GM18520 (cell line): ENCODE measurements around the gene EEF1E1.
"Not testable (repeated sequence)": the region's sequence is repeated elsewhere in the genome, so short reads cannot be mapped to it uniquely, and the experiment has no call there.

ENCODE experiments used
- ATAC-seq: cut with Tn5 transposase; IDR thresholded peaks from one replicate; pipeline ENCODE4 v1.9.1; 2021; ENCODE audit not compliant: unreplicated experiment

Gene EEF1E1

DNA sequence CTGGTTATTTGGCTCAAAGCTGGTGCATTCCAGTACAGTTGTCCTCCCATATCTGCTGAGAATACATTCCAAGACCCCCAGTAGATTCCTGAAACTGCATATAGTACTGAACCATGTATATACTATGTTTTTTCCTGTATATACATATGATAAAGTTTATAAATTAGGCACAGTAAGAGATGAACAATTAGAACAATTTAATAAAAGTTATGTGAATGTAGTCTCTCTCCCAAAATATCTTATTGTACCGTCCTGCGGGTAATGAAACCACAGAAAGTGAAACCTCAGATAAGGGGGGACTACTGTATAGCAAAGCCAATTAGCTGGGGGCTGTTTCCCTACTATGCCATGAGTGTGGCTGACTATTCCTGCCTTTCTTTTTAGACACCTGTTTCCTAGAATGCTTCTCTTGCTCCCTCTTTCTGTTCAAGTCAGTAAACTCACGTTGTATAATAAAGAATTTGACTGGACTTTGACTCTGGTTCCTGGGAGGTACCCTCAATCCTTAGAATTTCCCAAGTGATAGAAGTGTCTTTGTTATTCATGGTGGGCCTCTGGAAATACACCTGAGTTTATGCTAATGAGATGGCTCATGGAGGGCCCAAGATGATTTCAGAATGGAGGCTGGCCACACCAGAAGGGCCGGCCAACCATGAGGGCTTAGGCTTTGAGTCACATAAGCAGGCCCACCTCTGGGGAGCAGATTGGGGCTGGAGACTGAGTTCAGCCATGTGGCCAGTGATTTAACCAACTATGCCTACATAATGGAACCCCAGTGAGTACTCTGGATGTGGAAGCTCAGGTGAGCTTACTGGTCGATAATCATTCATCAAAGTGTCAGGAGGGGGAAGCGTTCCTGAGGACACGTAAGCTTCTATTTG lies 37.5 kb downstream of the EEF1E1 start:
- ATAC-seq: peak; percentile 0

DNA sequence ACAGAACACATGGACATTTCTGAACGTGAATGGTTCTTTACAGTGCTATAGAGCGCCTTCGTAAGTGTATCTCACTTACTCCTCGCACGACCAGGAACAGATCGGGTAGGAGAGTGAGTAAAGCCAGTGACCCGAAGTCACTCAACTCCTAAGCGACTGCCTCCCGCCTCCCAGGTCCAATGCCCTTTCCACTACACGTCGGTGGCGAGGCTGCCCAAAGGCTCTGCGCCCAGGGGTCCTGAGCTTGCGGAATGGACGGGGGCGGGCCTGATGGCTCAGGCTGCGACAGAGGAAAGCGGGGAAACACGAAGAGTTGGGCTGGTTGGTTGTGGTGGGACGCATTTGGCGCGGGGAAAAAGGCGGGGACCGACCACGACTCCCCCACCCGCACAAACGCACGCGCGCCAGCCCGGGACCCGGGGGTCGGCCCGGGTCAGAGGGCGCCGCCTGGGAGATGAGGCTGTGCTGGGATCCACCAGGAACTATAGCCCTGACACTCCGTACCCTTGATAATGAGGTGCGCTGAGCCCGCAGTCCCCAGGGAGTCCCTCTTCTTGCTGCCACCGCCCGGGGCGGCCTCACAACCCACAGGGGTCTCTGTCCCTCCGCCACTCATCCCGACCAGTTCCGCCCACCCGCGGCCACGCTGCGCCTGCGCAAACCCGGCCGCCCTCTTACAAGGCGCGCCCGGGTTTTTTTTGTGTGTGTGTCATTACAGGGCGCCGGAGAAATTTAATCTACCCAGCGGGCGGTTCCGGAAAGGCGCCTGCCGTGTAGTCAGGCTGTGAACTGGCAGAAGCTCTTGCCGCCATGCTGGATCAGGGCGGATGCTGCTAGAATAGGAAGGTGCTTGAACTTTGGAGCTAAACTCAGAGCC lies 38.3 kb downstream of the EEF1E1 start, which contains the start of gene BLOC1S5:
Gene BLOC1S5, minus strand, starts transcription at position 629 of the 877 bp plus-strand sequence. Its CDS starts 13 bp downstream, at position 616.
- peak; percentile 85 for ATAC-seq

DNA sequence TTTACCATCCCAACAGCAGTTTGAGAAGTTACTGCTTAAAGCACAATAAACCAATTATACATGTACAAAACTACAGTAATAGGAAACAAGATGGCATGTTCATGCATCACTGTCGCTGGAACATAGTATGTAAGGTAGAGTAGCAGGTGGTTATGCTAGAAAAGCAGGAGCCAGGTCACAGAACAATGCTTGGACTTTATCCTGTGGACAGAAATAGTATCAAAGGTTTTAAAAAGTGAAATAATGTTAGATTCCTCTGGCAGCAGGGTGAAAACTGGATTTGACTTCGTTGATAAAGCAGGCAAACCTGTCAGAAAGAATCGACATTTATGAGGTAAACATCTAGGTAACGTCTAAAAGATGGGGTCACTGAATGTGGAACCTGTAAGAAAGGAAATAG lies 40.6 kb downstream of the EEF1E1 start:
- ATAC-seq: no peak

DNA sequence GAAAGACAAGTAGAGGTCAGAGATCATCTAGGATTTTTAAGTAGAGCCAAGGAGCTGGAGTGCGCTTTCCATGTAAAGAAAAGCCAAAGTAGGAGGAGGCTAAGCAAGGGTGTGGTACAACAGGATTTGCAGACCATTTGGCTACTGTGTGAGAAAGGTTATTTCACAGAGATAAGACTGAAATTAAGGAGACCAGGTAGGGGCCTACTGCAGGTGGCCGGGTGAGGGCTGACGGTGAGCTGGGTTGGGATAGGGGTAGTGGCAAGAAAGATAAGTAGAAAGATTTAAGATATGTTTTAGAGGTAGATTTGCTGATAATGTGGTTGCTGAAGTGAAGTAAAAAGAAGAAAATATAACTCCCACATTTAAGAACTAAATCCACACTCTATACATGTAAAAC lies 42.0 kb downstream of the EEF1E1 start:
- no peak for ATAC-seq

DNA sequence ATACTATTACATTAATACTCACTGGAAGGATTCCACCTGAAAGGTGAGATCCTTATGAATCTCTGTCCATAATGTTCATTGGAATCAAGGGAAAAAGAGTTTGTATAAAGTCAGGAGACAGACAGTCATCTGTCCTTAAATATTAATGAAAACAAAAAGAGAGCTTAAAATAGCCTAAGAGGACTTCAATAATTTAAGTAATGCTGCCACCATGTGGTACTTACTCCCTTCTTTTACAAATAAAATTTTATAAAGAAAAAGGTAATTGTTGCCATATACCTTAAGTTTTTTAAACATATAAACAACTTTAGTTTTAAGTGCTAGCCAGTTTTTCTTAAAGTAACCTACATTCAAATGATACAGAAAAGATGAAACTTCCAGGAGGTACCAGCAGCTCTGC lies 43.2 kb downstream of the EEF1E1 start:
- ATAC-seq: no peak

DNA sequence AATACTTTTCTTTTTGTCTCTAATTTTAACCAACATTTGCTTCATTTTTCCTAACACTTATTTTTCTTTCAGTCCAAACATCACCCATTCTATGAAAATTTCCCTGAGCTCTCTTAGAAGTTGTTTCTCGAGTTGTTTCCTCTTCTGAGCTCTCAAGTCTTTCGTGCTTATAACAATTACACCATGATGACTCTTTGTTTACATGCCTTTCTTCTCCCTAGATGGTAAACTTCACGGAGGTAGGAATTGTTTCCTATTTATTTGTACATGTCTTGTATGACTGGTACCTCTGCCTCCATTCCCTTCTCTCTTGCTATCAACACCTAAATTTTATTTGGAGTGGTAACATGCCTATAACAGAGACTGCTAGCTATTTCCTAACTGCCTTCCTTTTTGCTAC lies 44.6 kb downstream of the EEF1E1 start:
- no peak for ATAC-seq

DNA sequence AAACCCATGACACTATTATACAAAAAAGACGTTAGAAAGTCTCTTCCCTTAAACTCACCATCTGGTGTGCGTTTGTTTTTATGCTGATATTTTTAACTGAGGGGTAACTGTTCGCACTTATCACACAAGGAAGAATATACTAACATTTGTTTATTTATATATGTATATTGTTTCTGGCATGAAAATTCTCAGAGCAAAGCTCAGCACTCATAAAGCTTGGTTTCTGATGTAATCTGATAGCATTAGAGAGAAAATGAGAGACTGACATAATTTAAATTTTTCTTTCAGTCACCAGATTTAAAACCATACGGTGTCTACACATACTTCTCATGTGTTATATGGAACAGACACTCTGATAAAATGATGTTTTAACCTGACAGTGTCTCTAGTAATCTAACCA lies 45.1 kb downstream of the EEF1E1 start:
- no peak for ATAC-seq

DNA sequence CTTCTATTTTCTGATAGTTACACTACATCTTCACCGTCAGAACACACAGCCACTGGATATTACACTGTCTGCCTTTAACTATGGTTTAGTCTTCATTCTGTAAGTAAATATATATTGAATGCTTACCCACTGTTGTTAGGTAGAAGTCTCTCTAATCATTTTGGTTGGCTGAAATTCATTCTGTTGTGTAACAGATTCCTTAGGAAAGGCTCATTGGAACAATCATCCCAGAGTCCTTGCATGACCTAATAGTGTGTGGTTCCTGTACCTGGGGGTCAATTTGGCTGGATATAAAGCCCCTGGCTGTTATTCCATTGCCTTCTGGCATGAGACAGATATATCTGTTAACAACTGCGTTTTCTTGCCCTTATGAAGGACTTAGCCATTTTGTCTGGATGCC lies 48.1 kb downstream of the EEF1E1 start:
- ATAC-seq: no peak

DNA sequence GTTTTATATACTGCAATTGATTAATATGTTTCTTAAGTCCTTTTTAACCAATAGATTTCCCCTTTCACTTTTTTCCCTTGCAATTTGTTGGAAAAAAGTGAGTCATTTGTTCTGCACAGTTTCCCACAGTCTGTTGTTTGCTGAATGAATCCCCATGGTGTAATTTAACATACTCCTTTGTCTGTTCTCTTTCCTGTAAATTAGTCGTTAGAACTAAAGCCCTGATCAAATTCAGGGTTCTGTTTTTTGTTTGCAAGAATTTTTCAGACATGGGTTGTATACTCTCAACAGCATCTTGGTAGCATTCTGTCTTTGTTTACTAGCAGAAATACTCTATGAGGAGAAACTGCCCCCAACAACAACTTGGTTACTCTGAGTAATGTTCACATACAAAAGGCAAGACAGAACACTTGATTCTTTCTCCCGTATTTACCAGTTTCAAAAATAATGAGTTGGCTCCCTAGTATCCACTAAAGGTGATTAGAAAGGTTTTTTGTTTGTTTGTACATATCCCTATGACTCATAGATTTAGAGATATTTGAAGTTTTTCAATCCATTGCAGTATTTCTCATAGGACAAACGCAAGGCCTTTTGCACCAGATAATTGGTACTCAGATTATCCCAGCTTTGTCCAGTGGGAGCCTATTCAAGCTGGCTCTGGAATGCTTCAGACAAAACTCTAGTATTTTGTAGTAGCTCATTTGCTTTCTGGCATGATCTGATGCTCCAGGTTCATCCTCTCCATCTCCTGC lies 54.6 kb downstream of the EEF1E1 start:
- no peak for ATAC-seq

DNA sequence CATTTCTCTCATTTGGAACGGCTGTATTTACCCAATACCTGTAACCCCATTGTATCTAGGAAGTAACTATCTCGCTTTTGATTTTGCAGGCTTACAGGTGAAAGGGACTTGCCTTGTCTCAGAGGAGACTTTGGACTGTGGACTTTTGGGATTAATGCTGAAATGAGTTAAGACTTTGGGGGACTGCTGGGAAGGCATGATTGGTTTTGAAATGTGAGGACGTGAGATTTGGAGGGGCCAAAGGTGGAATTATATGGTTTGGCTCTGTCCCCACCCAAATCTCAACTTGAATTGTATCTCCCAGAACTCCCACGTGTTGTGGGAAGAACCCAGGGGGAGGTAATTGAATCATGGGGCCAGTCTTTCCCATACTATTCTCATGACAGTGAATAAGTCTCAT lies 56.6 kb downstream of the EEF1E1 start:
- ATAC-seq: not testable (repeated sequence)

DNA sequence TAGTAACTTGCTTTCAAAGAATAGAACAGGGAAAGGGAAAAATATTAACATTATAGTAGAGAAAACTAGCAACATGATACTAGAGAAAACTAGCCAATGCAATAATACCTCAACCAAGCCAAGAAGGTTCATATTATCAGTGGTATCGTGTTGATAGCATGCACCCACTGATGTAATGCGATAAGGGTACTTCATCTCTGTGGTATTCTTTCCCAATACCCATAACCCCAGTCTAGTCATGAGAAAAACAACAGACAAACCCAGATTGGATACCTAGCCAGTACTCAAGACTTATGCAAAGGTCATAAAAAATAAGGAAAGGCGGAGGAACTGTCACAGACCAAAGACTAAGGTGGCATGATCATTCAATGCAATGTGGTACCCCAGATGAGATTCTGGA lies 59.1 kb downstream of the EEF1E1 start:
- ATAC-seq: no peak

DNA sequence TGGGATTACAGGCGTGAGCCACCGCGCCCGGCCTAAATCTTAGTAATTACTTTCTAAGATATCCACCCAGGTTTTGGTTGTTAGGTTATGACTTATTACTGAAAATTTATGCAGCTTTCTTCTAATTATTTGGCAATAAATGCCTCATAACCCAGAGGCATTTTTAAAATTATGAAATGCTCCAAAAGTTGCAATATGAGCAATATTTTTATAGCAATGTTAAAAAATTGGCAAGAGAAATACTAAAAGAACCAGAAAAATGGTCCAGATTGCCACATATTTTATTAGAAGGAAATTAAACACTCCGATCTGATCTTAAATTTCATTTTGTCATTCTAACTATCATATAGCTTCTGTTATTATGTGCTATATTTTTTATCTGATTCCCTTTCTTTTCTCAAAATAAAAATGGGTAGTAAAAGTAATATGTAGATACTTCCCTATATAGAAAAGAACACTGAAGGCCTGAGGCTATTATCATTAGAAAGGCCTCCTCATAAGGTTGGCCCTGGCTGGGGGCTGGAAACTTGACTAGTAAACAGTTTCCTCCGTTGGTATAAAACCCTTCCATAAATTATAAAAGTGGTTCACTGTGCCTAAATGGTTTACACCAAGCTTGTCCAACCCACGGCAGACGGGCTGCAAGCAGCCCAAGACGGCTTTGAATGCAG lies 60.3 kb downstream of the EEF1E1 start:
- no peak for ATAC-seq

DNA sequence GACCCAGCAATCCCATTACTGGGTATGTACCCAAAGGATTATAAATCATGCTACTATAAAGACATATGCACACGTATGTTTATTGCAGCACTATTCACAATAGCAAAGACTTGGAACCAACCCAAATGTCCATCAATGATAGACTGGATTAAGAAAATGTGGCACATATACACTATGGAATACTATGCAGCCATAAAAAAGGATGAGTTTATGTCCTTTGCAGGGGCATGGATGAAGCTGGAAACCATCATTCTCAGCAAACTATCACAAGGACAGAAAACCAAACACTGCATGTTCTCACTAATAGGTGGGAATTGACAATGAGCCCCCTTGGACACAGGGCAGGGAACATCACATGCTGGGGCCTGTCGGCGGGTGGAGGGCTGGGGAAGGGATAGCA lies 68.2 kb downstream of the EEF1E1 start:
- not testable (repeated sequence) for ATAC-seq

DNA sequence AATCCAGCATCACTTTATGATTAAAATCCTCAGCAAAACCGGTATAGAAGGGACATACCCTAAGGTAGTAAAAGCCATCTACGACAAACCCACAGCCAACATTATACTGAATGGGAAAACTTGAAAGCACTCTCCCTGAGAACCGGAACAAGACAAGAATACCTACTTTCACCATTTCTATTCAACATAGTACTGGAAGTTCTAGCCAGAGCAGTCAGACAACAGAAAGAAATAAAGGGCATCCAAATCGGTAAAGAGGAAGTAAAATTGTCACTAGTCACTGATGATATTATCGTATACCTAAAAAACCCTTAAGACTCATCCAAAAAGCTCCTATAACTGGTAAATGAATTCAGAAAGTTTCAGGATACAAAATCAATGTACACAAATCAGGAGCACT lies 71.4 kb downstream of the EEF1E1 start:
- ATAC-seq: no peak
